Rectal smooth muscle tissue (tissue), 1 donor: Measurements from ENCODE around the gene STK32C.
"Not testable (repeated sequence)": the region's sequence is repeated elsewhere in the genome, so short reads cannot be mapped to it uniquely, and the experiment has no call there.

Source experiments
- H3K27ac ChIP-seq: one replicate; pipeline ENCODE4 v1.7.0; 2013; ENCODE audit warnings: low read depth, low read length, inconsistent platforms
- H3K27me3 ChIP-seq: one replicate; pipeline ENCODE4 v1.7.0; 2013; ENCODE audit warnings: low read length; ENCODE audit not compliant: control insufficient read depth, insufficient read depth
- H3K36me3 ChIP-seq: one replicate; pipeline ENCODE4 v1.7.0; 2013; ENCODE audit warnings: low read length; ENCODE audit not compliant: control insufficient read depth, insufficient read depth
- H3K4me1 ChIP-seq: one replicate; pipeline ENCODE4 v1.7.0; 2013; ENCODE audit warnings: low read length; ENCODE audit not compliant: control insufficient read depth, insufficient read depth
- H3K4me3 ChIP-seq: one replicate; pipeline ENCODE4 v1.7.0; 2013; ENCODE audit warnings: low read length
- H3K9ac ChIP-seq: one replicate; pipeline ENCODE4 v1.7.0; 2013; ENCODE audit warnings: low read length

Gene STK32C

GRCh38 chr10:132226586-132227405 is 81.0 kb downstream of the STK32C start:
- Histone ChIP-seq H3K27ac (no peak overlapping the region), H3K27me3 (no peaks in the 10 kb centered on the region), H3K9ac (no peak overlapping the region), H3K4me3 (no peak overlapping the region), H3K4me1 (no peaks in the 10 kb centered on the region), H3K36me3 (no peaks in the 10 kb centered on the region)

- no peak overlapping the region for H3K9ac ChIP-seq
- H3K4me1 ChIP-seq = no peaks in the 10 kb centered on the region
- no peaks in the 10 kb centered on the region for H3K36me3 ChIP-seq
- H3K27me3 ChIP-seq = no peaks in the 10 kb centered on the region
- H3K27ac ChIP-seq = no peak overlapping the region
- H3K4me3 ChIP-seq = no peak overlapping the region
Measured at GRCh38 chr10:132225849-132226205, 81.9 kb downstream of the STK32C start.

GRCh38 chr10:132225073-132225848 is 82.5 kb downstream of the STK32C start:
- Histone ChIP-seq H3K27me3 (no peaks in the 10 kb centered on the region), H3K4me1 (no peaks in the 10 kb centered on the region), H3K4me3 (no peak overlapping the region), H3K36me3 (no peaks in the 10 kb centered on the region), H3K9ac (no peak overlapping the region), H3K27ac (no peak overlapping the region)

- no peak overlapping the region for H3K27ac ChIP-seq
- no peaks in the 10 kb centered on the region for H3K27me3 ChIP-seq
- no peaks in the 10 kb centered on the region for H3K36me3 ChIP-seq
- no peak overlapping the region for H3K9ac ChIP-seq
- no peak overlapping the region for H3K4me3 ChIP-seq
- H3K4me1 ChIP-seq = no peaks in the 10 kb centered on the region
Measured at GRCh38 chr10:132224343-132225072, 83.2 kb downstream of the STK32C start.

GRCh38 chr10:132223611-132224342 is 84.0 kb downstream of the STK32C start:
- Histone ChIP-seq H3K36me3 (no peaks in the 10 kb centered on the region), H3K4me3 (no peak overlapping the region), H3K27me3 (no peaks in the 10 kb centered on the region), H3K4me1 (no peaks in the 10 kb centered on the region), H3K27ac (no peak overlapping the region), H3K9ac (no peak overlapping the region)

GRCh38 chr10:132223156-132223590 is 84.6 kb downstream of the STK32C start:
- no peaks in the 10 kb centered on the region for H3K36me3 ChIP-seq
- no peaks in the 10 kb centered on the region for H3K27me3 ChIP-seq
- no peak overlapping the region for H3K9ac ChIP-seq
- H3K4me3 ChIP-seq = no peak overlapping the region
- no peak overlapping the region for H3K27ac ChIP-seq
- H3K4me1 ChIP-seq = no peaks in the 10 kb centered on the region

GRCh38 chr10:132222726-132223125 is 85.0 kb downstream of the STK32C start:
- Histone ChIP-seq H3K4me1 (no peaks in the 10 kb centered on the region), H3K9ac (no peak overlapping the region), H3K36me3 (no peaks in the 10 kb centered on the region), H3K27me3 (no peaks in the 10 kb centered on the region), H3K27ac (no peak overlapping the region), H3K4me3 (no peak overlapping the region)

GRCh38 chr10:132220996-132221395 is 86.8 kb downstream of the STK32C start:
- not testable (repeated sequence) for H3K9ac ChIP-seq, H3K4me3 ChIP-seq, H3K27ac ChIP-seq, H3K36me3 ChIP-seq, H3K27me3 ChIP-seq, H3K4me1 ChIP-seq

GRCh38 chr10:132220061-132220460 is 87.7 kb downstream of the STK32C start:
- Histone ChIP-seq H3K27me3 (no peaks in the 10 kb centered on the region), H3K36me3 (no peaks in the 10 kb centered on the region), H3K27ac (no peak overlapping the region), H3K9ac (no peak overlapping the region), H3K4me3 (no peak overlapping the region), H3K4me1 (no peaks in the 10 kb centered on the region)

- no peaks in the 10 kb centered on the region for H3K4me1 ChIP-seq
- H3K27ac ChIP-seq = no peak overlapping the region
- H3K36me3 ChIP-seq = no peaks in the 10 kb centered on the region
- no peak overlapping the region for H3K9ac ChIP-seq
- no peak overlapping the region for H3K4me3 ChIP-seq
- H3K27me3 ChIP-seq = no peaks in the 10 kb centered on the region
Measured at GRCh38 chr10:132219486-132219885, 88.3 kb downstream of the STK32C start.

GRCh38 chr10:132216441-132216840 is 91.3 kb downstream of the STK32C start:
- H3K4me3 ChIP-seq, H3K4me1 ChIP-seq, H3K9ac ChIP-seq, H3K36me3 ChIP-seq, H3K27me3 ChIP-seq, H3K27ac ChIP-seq: not testable (repeated sequence)

- no peaks in the 10 kb centered on the region for H3K4me1 ChIP-seq
- no peak overlapping the region for H3K27ac ChIP-seq
- no peaks in the 10 kb centered on the region for H3K36me3 ChIP-seq
- H3K9ac ChIP-seq = no peak overlapping the region
- H3K27me3 ChIP-seq = no peaks in the 10 kb centered on the region
- H3K4me3 ChIP-seq = no peak overlapping the region
Measured at GRCh38 chr10:132213917-132214316, 93.8 kb downstream of the STK32C start.
